AG09309 (cell line): ENCODE data around the gene CDK11B.

Experiments used
- DNase-seq: peaks from one replicate; pipeline ENCODE4 v3.0.0-alpha.2; 2010; ENCODE audit warnings: low read depth
- H3K4me3 ChIP-seq: 2 replicates; pipeline ENCODE4 v1.5.1; 2011; ENCODE audit warnings: mild to moderate bottlenecking, low read depth, low read length, moderate library complexity; ENCODE audit not compliant: control insufficient read depth
- TF ChIP-seq, protein P1 (sequence below): IDR thresholded peaks from 2 replicates; pipeline ENCODE4 v1.5.1; 2011; ENCODE audit warnings: mild to moderate bottlenecking, low read depth, low read length, inconsistent platforms; ENCODE audit not compliant: insufficient read depth, control insufficient read depth; ENCODE audit errors: missing control alignments

Gene CDK11B

DNA sequence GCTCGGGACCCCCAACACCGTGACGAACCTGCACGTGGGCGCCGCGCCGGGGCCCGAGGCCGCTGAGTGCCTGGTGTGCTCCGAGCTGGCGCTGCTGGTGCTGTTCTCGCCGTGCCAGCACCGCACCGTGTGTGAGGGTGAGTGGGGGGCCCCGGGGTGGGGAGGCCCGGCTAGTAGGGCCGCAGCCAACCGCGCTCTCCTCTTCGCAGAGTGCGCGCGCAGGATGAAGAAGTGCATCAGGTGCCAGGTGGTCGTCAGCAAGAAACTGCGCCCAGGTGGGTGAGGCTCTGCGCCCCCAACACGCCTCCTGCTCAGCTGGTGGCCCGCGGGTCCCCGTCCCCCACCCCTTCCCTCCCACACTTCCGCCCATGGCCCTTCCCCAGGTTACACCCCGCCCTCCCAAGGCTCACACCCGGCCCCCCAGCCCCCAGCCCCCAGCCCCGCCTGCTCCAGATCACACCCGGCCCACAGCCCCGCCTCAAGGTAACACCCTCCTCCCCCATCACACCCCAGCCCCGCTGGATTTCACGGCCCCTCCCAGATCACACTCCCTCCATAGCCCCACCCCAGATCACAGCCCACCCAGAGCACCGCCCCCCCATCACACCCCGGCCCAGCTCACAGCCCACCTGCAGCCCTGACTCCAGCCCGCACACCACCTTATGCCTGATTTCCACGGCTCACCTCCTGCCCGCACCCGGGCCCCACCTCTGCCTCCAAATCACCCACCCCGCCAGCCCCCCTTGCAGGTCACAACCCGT lies 29.2 kb downstream of the CDK11B start:
- H3K4me3 ChIP-seq = no peak overlapping the region
- DNase-seq = no peak
- TF ChIP-seq, protein P1, sequence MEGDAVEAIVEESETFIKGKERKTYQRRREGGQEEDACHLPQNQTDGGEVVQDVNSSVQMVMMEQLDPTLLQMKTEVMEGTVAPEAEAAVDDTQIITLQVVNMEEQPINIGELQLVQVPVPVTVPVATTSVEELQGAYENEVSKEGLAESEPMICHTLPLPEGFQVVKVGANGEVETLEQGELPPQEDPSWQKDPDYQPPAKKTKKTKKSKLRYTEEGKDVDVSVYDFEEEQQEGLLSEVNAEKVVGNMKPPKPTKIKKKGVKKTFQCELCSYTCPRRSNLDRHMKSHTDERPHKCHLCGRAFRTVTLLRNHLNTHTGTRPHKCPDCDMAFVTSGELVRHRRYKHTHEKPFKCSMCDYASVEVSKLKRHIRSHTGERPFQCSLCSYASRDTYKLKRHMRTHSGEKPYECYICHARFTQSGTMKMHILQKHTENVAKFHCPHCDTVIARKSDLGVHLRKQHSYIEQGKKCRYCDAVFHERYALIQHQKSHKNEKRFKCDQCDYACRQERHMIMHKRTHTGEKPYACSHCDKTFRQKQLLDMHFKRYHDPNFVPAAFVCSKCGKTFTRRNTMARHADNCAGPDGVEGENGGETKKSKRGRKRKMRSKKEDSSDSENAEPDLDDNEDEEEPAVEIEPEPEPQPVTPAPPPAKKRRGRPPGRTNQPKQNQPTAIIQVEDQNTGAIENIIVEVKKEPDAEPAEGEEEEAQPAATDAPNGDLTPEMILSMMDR = no peak

- DNase-seq = no peak
- TF ChIP-seq, protein P1 = no peak
- no peak overlapping the region for H3K4me3 ChIP-seq
Observed at GRCh38 chr1:1628754-1629429, 29.9 kb downstream of the CDK11B start.

- TF ChIP-seq, protein P1 = no peak
- DNase-seq = no peak
- H3K4me3 ChIP-seq = no peak overlapping the region
Observed at GRCh38 chr1:1627829-1628753, 30.7 kb downstream of the CDK11B start.

GRCh38 chr1:1627261-1627828 lies 31.5 kb downstream of the CDK11B start:
- TF ChIP-seq, protein P1 = no peak
- no peak for DNase-seq
- no peak overlapping the region for H3K4me3 ChIP-seq

DNA sequence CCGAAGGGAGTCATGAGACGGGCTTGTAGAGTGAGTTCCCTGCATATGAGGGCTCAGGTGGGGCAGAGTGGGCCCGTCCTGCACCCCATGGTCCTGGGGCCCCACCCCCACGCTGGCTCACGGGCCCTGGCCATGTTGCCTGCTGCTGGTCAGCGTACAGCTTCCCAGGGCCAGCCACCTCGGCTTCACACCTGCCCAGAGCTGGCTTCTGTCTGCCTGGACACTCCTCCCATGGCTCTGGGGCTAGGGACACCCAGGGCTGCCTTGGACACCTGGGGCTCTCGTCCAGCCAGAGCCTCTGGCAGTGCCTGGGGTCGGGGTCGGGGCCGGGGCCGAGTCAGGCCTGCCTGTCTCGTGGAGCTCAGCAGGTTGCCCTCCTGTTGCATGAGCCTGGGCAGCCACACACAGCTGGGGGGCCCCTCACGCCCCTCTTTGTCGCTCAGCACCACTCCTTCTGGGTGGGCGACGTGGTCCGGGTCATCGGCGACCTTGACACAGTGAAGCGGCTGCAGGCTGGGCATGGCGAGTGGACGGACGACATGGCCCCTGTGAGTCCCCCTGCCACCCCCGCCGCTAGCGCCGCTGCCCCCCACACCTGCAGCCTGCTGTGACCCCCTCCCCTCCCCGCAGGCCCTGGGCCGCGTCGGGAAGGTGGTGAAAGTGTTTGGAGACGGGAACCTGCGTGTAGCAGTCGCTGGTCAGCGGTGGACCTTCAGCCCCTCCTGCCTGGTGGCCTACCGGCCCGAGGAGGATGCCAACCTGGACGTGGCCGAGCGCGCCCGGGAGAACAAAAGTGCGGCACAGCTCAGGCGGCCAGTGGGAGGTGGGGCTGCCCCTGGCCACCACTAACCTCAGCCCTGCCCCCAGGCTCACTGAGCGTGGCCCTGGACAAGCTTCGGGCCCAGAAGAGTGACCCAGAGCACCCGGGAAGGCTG lies 32.3 kb downstream of the CDK11B start:
- DNase-seq = no peak
- TF ChIP-seq, protein P1 = no peak
- H3K4me3 ChIP-seq = no peak overlapping the region

- DNase-seq = no peak
- TF ChIP-seq, protein P1 = no peak
- H3K4me3 ChIP-seq = no peak overlapping the region
Observed at GRCh38 chr1:1625824-1626206, 33.0 kb downstream of the CDK11B start.
